ENCODE data around the gene VWF. TPM values are rescaled to one million over a fixed set of nuclear protein-coding genes. Genes with fewer than 3 reads are reported as not detected.

Gene VWF
- total RNA-seq, 1 donor = 0.72 TPM

DNA sequence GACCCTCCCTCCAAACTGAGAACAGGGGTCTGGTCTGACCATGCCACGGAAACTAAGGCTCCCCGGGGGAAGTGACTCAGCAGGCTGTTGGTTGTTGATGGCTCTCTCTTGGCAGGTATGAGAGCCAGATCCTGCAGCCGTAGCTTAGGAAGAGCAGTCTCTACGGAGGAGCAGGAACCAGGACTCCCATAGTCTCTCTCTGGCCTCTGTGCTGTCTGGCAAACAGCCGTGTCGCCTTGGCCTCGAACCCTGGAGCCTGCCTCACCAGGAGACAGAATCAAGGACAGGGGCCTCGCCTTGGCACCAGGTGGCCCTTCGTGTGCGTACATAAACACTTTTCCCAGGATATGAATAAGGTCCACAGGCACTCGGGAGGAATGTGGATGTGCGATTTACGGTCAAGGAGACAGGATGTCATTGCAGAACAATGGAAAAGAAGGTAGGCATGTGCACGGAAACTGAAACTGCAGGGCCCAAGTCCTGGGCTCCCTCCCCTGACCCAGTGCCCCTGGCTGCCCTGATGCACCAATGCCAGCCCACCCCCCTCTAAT is 7.9 kb downstream of the VWF start:
- no peaks in the 10 kb centered on the region for H3K9me3 ChIP-seq (ENCODE audit: low read depth, low read length)
- H3K79me2 ChIP-seq (ENCODE audit: insufficient read depth, low read length) = no peaks in the 10 kb centered on the region
- no peaks in the 10 kb centered on the region for H3K27me3 ChIP-seq (ENCODE audit: insufficient read depth, low read length)
- no peak for DNase-seq (ENCODE audit: insufficient read length, low spot score, missing footprints)
- no peak overlapping the region for H3K4me3 ChIP-seq (ENCODE audit: insufficient read depth, low read length)
- no peaks in the 10 kb centered on the region for H4K20me1 ChIP-seq (ENCODE audit: insufficient read depth, low read length)
- H3K27ac ChIP-seq (ENCODE audit: low read depth, low read length) = no peak overlapping the region
- TF ChIP-seq, protein P1, sequence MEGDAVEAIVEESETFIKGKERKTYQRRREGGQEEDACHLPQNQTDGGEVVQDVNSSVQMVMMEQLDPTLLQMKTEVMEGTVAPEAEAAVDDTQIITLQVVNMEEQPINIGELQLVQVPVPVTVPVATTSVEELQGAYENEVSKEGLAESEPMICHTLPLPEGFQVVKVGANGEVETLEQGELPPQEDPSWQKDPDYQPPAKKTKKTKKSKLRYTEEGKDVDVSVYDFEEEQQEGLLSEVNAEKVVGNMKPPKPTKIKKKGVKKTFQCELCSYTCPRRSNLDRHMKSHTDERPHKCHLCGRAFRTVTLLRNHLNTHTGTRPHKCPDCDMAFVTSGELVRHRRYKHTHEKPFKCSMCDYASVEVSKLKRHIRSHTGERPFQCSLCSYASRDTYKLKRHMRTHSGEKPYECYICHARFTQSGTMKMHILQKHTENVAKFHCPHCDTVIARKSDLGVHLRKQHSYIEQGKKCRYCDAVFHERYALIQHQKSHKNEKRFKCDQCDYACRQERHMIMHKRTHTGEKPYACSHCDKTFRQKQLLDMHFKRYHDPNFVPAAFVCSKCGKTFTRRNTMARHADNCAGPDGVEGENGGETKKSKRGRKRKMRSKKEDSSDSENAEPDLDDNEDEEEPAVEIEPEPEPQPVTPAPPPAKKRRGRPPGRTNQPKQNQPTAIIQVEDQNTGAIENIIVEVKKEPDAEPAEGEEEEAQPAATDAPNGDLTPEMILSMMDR (IDR thresholded peaks at IDR 0.05; ENCODE audit: extremely low read depth, low read depth, low read length) = no peak
- H3K4me2 ChIP-seq (ENCODE audit: insufficient read depth, low read length) = no peak overlapping the region
- H2AFZ ChIP-seq (ENCODE audit: low read length) = peak overlapping the region; percentile 37
- H3K36me3 ChIP-seq (ENCODE audit: insufficient read depth, low read length) = no peaks in the 10 kb centered on the region
- peaks cover 5% of the 10 kb centered on the region for H3K4me1 ChIP-seq (ENCODE audit: insufficient read depth, low read length)

DNA sequence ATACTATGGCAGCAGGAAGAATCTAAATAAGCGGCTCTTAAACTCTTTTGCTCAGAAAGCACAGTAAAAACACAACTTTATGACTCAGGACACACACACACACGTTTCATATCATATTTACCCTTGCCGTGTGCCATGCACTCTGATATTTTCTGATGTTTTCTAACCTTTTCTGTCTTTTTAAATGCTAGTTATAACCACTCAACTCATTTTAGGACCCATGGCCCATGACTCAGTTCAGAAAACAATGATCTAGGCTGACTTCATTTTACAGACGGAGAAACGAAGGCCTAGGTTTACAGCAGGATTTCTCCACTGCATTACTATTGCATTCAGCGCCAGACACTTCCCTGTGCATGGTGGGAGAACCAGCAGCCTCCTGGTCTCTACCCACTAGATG is 9.1 kb downstream of the VWF start:
- Histone ChIP-seq H4K20me1 (ENCODE audit: insufficient read depth, low read length) (no peaks in the 10 kb centered on the region), H3K36me3 (ENCODE audit: insufficient read depth, low read length) (no peaks in the 10 kb centered on the region), H2AFZ (ENCODE audit: low read length) (peak overlapping the region; percentile 1), H3K4me2 (ENCODE audit: insufficient read depth, low read length) (no peak overlapping the region), H3K4me3 (ENCODE audit: insufficient read depth, low read length) (no peak overlapping the region), H3K27me3 (ENCODE audit: insufficient read depth, low read length) (no peaks in the 10 kb centered on the region), H3K79me2 (ENCODE audit: insufficient read depth, low read length) (no peaks in the 10 kb centered on the region), H3K4me1 (ENCODE audit: insufficient read depth, low read length) (peaks cover 5% of the 10 kb centered on the region), H3K9me3 (ENCODE audit: low read depth, low read length) (no peaks in the 10 kb centered on the region), H3K27ac (ENCODE audit: low read depth, low read length) (no peak overlapping the region)
- TF ChIP-seq, protein P1 (IDR thresholded peaks at IDR 0.05; ENCODE audit: extremely low read depth, low read depth, low read length) = no peak
- DNase-seq (ENCODE audit: insufficient read length, low spot score, missing footprints) = peak; percentile 61

DNA sequence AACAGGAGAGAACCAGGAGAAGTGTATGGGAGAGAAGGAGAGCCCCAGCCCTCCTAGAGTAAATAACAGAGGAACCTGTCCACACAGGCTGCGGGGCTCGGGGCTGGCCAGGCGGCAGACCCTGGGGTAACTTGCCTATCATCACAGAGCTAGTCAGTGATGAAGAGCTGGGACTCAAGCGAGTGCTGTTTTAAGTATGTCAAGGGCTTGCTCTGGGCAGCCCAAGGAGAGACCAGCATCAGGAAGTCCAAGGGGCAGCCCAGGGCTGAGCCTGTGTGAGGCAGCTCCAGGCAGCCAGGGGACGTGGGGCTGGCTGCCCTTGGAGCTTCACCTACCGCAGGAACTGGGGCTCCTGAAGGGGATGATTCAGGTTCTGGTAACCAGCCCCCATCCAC is 10.0 kb downstream of the VWF start:
- DNase-seq (ENCODE audit: insufficient read length, low spot score, missing footprints) = no peak
- Histone ChIP-seq H2AFZ (ENCODE audit: low read length) (no peak overlapping the region), H3K4me2 (ENCODE audit: insufficient read depth, low read length) (no peak overlapping the region), H3K79me2 (ENCODE audit: insufficient read depth, low read length) (no peaks in the 10 kb centered on the region), H3K36me3 (ENCODE audit: insufficient read depth, low read length) (no peaks in the 10 kb centered on the region), H4K20me1 (ENCODE audit: insufficient read depth, low read length) (no peaks in the 10 kb centered on the region), H3K4me1 (ENCODE audit: insufficient read depth, low read length) (peaks cover 5% of the 10 kb centered on the region), H3K4me3 (ENCODE audit: insufficient read depth, low read length) (no peak overlapping the region), H3K27ac (ENCODE audit: low read depth, low read length) (no peak overlapping the region), H3K9me3 (ENCODE audit: low read depth, low read length) (no peaks in the 10 kb centered on the region), H3K27me3 (ENCODE audit: insufficient read depth, low read length) (no peaks in the 10 kb centered on the region)
- TF ChIP-seq, protein P1 (IDR thresholded peaks at IDR 0.05; ENCODE audit: extremely low read depth, low read depth, low read length) = no peak

DNA sequence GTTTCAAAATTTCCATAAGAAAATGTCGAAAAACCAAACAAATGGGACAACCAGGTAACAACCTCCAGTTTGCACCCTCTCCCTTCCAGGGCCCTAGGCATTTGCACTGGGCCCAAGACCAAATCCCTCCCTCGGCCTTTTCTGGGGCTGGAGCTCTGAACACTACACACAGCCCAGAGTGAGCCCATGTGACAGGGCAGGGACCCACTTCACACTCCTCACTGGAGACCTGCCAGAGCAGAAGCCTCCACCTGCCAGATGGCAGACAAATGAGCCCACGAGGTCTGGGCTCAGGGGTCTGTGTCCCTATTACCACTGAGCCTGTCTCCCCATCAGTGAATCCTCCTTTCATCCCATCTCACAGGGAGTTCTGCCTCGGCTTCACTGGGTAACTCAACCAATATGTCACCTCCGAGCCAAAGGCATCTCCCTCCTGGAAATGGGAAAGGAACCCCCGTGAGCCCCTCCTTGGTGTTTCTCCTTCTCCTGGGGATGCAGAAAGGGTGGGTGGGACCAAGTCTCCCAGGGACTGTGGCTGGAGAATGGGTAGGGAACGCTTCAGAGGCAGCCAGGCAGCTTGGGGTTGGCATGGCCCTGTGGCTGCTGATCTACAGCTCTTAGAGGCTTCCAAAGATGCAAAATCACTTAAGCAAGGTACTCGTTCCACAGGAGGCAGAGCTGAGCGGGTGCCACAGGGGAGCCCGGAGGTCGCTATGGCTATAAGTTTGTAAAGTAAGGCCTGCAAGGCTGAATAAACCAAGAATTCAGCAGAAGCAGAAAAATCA is 10.6 kb downstream of the VWF start:
- Histone ChIP-seq H3K36me3 (ENCODE audit: insufficient read depth, low read length) (no peaks in the 10 kb centered on the region), H3K79me2 (ENCODE audit: insufficient read depth, low read length) (no peaks in the 10 kb centered on the region), H3K4me2 (ENCODE audit: insufficient read depth, low read length) (no peak overlapping the region), H3K9me3 (ENCODE audit: low read depth, low read length) (no peaks in the 10 kb centered on the region), H2AFZ (ENCODE audit: low read length) (no peak overlapping the region), H3K27me3 (ENCODE audit: insufficient read depth, low read length) (no peaks in the 10 kb centered on the region), H3K4me1 (ENCODE audit: insufficient read depth, low read length) (peaks cover 5% of the 10 kb centered on the region), H3K27ac (ENCODE audit: low read depth, low read length) (no peak overlapping the region), H4K20me1 (ENCODE audit: insufficient read depth, low read length) (no peaks in the 10 kb centered on the region), H3K4me3 (ENCODE audit: insufficient read depth, low read length) (no peak overlapping the region)
- no peak for DNase-seq (ENCODE audit: insufficient read length, low spot score, missing footprints)
- TF ChIP-seq, protein P1 (IDR thresholded peaks at IDR 0.05; ENCODE audit: extremely low read depth, low read depth, low read length) = no peak

Measured in osteoblast (primary cell).